ENCODE results near the gene JAZF1.
A peak's percentile ranks its signal among the peaks of the same experiment; 100 is the strongest.

The JAZF1 gene

GRCh38 chr7:27967639-27968038, 213.0 kb downstream of the JAZF1 start:
- H3K9ac ChIP-seq (ENCODE audit: low read depth, low read length): no peak overlapping the region
- no peaks in the 10 kb centered on the region for H3K4me1 ChIP-seq (ENCODE audit: control insufficient read depth, insufficient read depth, low read length)
- no peaks in the 10 kb centered on the region for H3K27me3 ChIP-seq (ENCODE audit: control insufficient read depth, insufficient read depth, low read length)
- no peak overlapping the region for H3K4me2 ChIP-seq (ENCODE audit: low read length)
- no peaks in the 10 kb centered on the region for H3K9me3 ChIP-seq (replicated peaks; ENCODE audit: low read length)
- H3K4me3 ChIP-seq (ENCODE audit: low read length): no peak overlapping the region
- H3K36me3 ChIP-seq (ENCODE audit: insufficient read depth, low read length): no peaks in the 10 kb centered on the region

GRCh38 chr7:27966219-27966780, 214.3 kb downstream of the JAZF1 start:
- H3K4me2 ChIP-seq (ENCODE audit: low read length): no peak overlapping the region
- no peaks in the 10 kb centered on the region for H3K36me3 ChIP-seq (ENCODE audit: insufficient read depth, low read length)
- peaks cover 13% of the 10 kb centered on the region for H3K4me1 ChIP-seq (ENCODE audit: control insufficient read depth, insufficient read depth, low read length)
- no peak overlapping the region for H3K9ac ChIP-seq (ENCODE audit: low read depth, low read length)
- no peaks in the 10 kb centered on the region for H3K27me3 ChIP-seq (ENCODE audit: control insufficient read depth, insufficient read depth, low read length)
- no peaks in the 10 kb centered on the region for H3K9me3 ChIP-seq (replicated peaks; ENCODE audit: low read length)
- H3K4me3 ChIP-seq (ENCODE audit: low read length): no peak overlapping the region

- Histone ChIP-seq H3K4me2 (ENCODE audit: low read length) (no peak overlapping the region), H3K27me3 (ENCODE audit: control insufficient read depth, insufficient read depth, low read length) (no peaks in the 10 kb centered on the region), H3K36me3 (ENCODE audit: insufficient read depth, low read length) (no peaks in the 10 kb centered on the region), H3K9ac (ENCODE audit: low read depth, low read length) (no peak overlapping the region), H3K9me3 (replicated peaks; ENCODE audit: low read length) (no peaks in the 10 kb centered on the region), H3K4me1 (ENCODE audit: control insufficient read depth, insufficient read depth, low read length) (peaks cover 20% of the 10 kb centered on the region), H3K4me3 (ENCODE audit: low read length) (no peak overlapping the region)
Measured at GRCh38 chr7:27965650-27966049, 214.9 kb downstream of the JAZF1 start.

- Histone ChIP-seq H3K36me3 (ENCODE audit: insufficient read depth, low read length) (no peaks in the 10 kb centered on the region), H3K9me3 (replicated peaks; ENCODE audit: low read length) (no peaks in the 10 kb centered on the region), H3K4me2 (ENCODE audit: low read length) (no peak overlapping the region), H3K27me3 (ENCODE audit: control insufficient read depth, insufficient read depth, low read length) (no peaks in the 10 kb centered on the region), H3K4me1 (ENCODE audit: control insufficient read depth, insufficient read depth, low read length) (peaks cover 21% of the 10 kb centered on the region), H3K9ac (ENCODE audit: low read depth, low read length) (no peak overlapping the region), H3K4me3 (ENCODE audit: low read length) (no peak overlapping the region)
Measured at GRCh38 chr7:27964820-27965219, 215.8 kb downstream of the JAZF1 start.

- H3K36me3 ChIP-seq (ENCODE audit: insufficient read depth, low read length): no peaks in the 10 kb centered on the region
- no peaks in the 10 kb centered on the region for H3K27me3 ChIP-seq (ENCODE audit: control insufficient read depth, insufficient read depth, low read length)
- H3K9me3 ChIP-seq (replicated peaks; ENCODE audit: low read length): no peaks in the 10 kb centered on the region
- H3K9ac ChIP-seq (ENCODE audit: low read depth, low read length): no peak overlapping the region
- peaks cover 21% of the 10 kb centered on the region for H3K4me1 ChIP-seq (ENCODE audit: control insufficient read depth, insufficient read depth, low read length)
- no peak overlapping the region for H3K4me3 ChIP-seq (ENCODE audit: low read length)
- no peak overlapping the region for H3K4me2 ChIP-seq (ENCODE audit: low read length)
Measured at GRCh38 chr7:27963056-27963455, 217.5 kb downstream of the JAZF1 start.

GRCh38 chr7:27962273-27962672, 218.3 kb downstream of the JAZF1 start:
- Histone ChIP-seq H3K9me3 (replicated peaks; ENCODE audit: low read length) (no peaks in the 10 kb centered on the region), H3K27me3 (ENCODE audit: control insufficient read depth, insufficient read depth, low read length) (no peaks in the 10 kb centered on the region), H3K4me2 (ENCODE audit: low read length) (no peak overlapping the region), H3K4me3 (ENCODE audit: low read length) (no peak overlapping the region), H3K4me1 (ENCODE audit: control insufficient read depth, insufficient read depth, low read length) (peaks cover 21% of the 10 kb centered on the region), H3K36me3 (ENCODE audit: insufficient read depth, low read length) (no peaks in the 10 kb centered on the region), H3K9ac (ENCODE audit: low read depth, low read length) (no peak overlapping the region)

- Histone ChIP-seq H3K27me3 (ENCODE audit: control insufficient read depth, insufficient read depth, low read length) (no peaks in the 10 kb centered on the region), H3K9ac (ENCODE audit: low read depth, low read length) (no peak overlapping the region), H3K4me3 (ENCODE audit: low read length) (no peak overlapping the region), H3K4me1 (ENCODE audit: control insufficient read depth, insufficient read depth, low read length) (peaks cover 21% of the 10 kb centered on the region), H3K36me3 (ENCODE audit: insufficient read depth, low read length) (no peaks in the 10 kb centered on the region), H3K4me2 (ENCODE audit: low read length) (peak overlapping the region; percentile 27), H3K9me3 (replicated peaks; ENCODE audit: low read length) (no peaks in the 10 kb centered on the region)
Measured at GRCh38 chr7:27961255-27961654, 219.3 kb downstream of the JAZF1 start.

GRCh38 chr7:27960415-27960814, 220.2 kb downstream of the JAZF1 start:
- Histone ChIP-seq H3K27me3 (ENCODE audit: control insufficient read depth, insufficient read depth, low read length) (no peaks in the 10 kb centered on the region), H3K9ac (ENCODE audit: low read depth, low read length) (no peak overlapping the region), H3K4me2 (ENCODE audit: low read length) (no peak overlapping the region), H3K4me1 (ENCODE audit: control insufficient read depth, insufficient read depth, low read length) (peaks cover 21% of the 10 kb centered on the region), H3K36me3 (ENCODE audit: insufficient read depth, low read length) (no peaks in the 10 kb centered on the region), H3K4me3 (ENCODE audit: low read length) (no peak overlapping the region), H3K9me3 (replicated peaks; ENCODE audit: low read length) (no peaks in the 10 kb centered on the region)

- Histone ChIP-seq H3K4me2 (ENCODE audit: low read length) (no peak overlapping the region), H3K4me1 (ENCODE audit: control insufficient read depth, insufficient read depth, low read length) (peaks cover 21% of the 10 kb centered on the region), H3K36me3 (ENCODE audit: insufficient read depth, low read length) (no peaks in the 10 kb centered on the region), H3K9me3 (replicated peaks; ENCODE audit: low read length) (no peaks in the 10 kb centered on the region), H3K9ac (ENCODE audit: low read depth, low read length) (no peak overlapping the region), H3K27me3 (ENCODE audit: control insufficient read depth, insufficient read depth, low read length) (no peaks in the 10 kb centered on the region), H3K4me3 (ENCODE audit: low read length) (no peak overlapping the region)
Measured at GRCh38 chr7:27958933-27959548, 221.6 kb downstream of the JAZF1 start.

- Histone ChIP-seq H3K4me1 (ENCODE audit: control insufficient read depth, insufficient read depth, low read length) (peaks cover 6% of the 10 kb centered on the region), H3K4me2 (ENCODE audit: low read length) (no peak overlapping the region)
Measured at GRCh38 chr7:27955596-27955995, 225.0 kb downstream of the JAZF1 start.

GRCh38 chr7:27955011-27955410, 225.6 kb downstream of the JAZF1 start:
- Histone ChIP-seq H3K9me3 (replicated peaks; ENCODE audit: low read length) (no peaks in the 10 kb centered on the region), H3K4me2 (ENCODE audit: low read length) (no peak overlapping the region), H3K27me3 (ENCODE audit: control insufficient read depth, insufficient read depth, low read length) (no peaks in the 10 kb centered on the region), H3K36me3 (ENCODE audit: insufficient read depth, low read length) (no peaks in the 10 kb centered on the region), H3K9ac (ENCODE audit: low read depth, low read length) (no peak overlapping the region), H3K4me3 (ENCODE audit: low read length) (no peak overlapping the region), H3K4me1 (ENCODE audit: control insufficient read depth, insufficient read depth, low read length) (peaks cover 5% of the 10 kb centered on the region)

More at GRCh38 chr7:27955596-27955995, 225.0 kb downstream of the JAZF1 start:
- Histone ChIP-seq H3K36me3 (ENCODE audit: insufficient read depth, low read length) (no peaks in the 10 kb centered on the region), H3K9ac (ENCODE audit: low read depth, low read length) (no peak overlapping the region), H3K9me3 (replicated peaks; ENCODE audit: low read length) (no peaks in the 10 kb centered on the region), H3K4me3 (ENCODE audit: low read length) (no peak overlapping the region), H3K27me3 (ENCODE audit: control insufficient read depth, insufficient read depth, low read length) (no peaks in the 10 kb centered on the region)

GRCh38 chr7:27953777-27954176, 226.8 kb downstream of the JAZF1 start:
- no peaks in the 10 kb centered on the region for H3K9me3 ChIP-seq (replicated peaks; ENCODE audit: low read length)

More at GRCh38 chr7:27953777-27954176, 226.8 kb downstream of the JAZF1 start:
- H3K4me1 ChIP-seq (ENCODE audit: control insufficient read depth, insufficient read depth, low read length): peaks cover 10% of the 10 kb centered on the region
- H3K4me3 ChIP-seq (ENCODE audit: low read length): no peak overlapping the region
- H3K9ac ChIP-seq (ENCODE audit: low read depth, low read length): no peak overlapping the region
- H3K4me2 ChIP-seq (ENCODE audit: low read length): no peak overlapping the region
- no peaks in the 10 kb centered on the region for H3K27me3 ChIP-seq (ENCODE audit: control insufficient read depth, insufficient read depth, low read length)
- no peaks in the 10 kb centered on the region for H3K36me3 ChIP-seq (ENCODE audit: insufficient read depth, low read length)

Measured in skeletal muscle satellite cell (primary cell).